Transverse colon (tissue), 4 donors: Measurements from ENCODE around the gene TNS3. TPM values are rescaled to one million over a fixed set of nuclear protein-coding genes. Genes with fewer than 3 reads are reported as not detected.

Source experiments
- DNase-seq: peaks from one replicate; pipeline ENCODE4 v3.0.0-alpha.2; 2019
- H3K27ac ChIP-seq, 4 donors: fragments of 200-600 bp; sonication (generic); 2 replicates each; pipeline ENCODE4 v1.5.1; 2016 to 2018; ENCODE audit warnings: inconsistent platforms in 4 of 4
- H3K27me3 ChIP-seq: fragments of 200-600 bp; sonication (generic); 2 replicates; pipeline ENCODE4 v1.5.1; 2017; ENCODE audit warnings: inconsistent platforms
- H3K36me3 ChIP-seq, 4 donors: fragments of 200-600 bp; sonication (generic); 2 replicates each; pipeline ENCODE4 v1.5.1; 2017 to 2019; ENCODE audit warnings: inconsistent platforms in 4 of 4
- H3K4me1 ChIP-seq, 4 donors: fragments of 200-600 bp; sonication (generic); 2 replicates each; pipeline ENCODE4 v1.5.1; 2017 to 2020; ENCODE audit warnings: inconsistent platforms in 4 of 4
- H3K4me3 ChIP-seq, 4 donors: fragments of 200-600 bp; sonication (generic); 1 replicate in 1 of 4; 2 replicates in 3 of 4; pipeline versions ENCODE4 v1.5.1 to v1.6.1; 2017 to 2019; ENCODE audit warnings: inconsistent platforms in 4 of 4
- H3K9me3 ChIP-seq, 2 donors: fragments of 200-600 bp; sonication (generic); 2 replicates each; pipeline ENCODE4 v1.5.1; 2017 to 2019; ENCODE audit warnings: inconsistent platforms in 2 of 2
- EP300 ChIP-seq: sonication (generic); formaldehyde crosslinking; IDR thresholded peaks from one replicate; pipeline ENCODE4 v1.6.1; 2017; ENCODE audit warnings: antibody characterized with exemption, low read depth
- POLR2A ChIP-seq: fragments of 450-650 bp; IDR thresholded peaks from one replicate; pipeline ENCODE4 v1.6.1; 2016; ENCODE audit warnings: antibody characterized with exemption, mild to moderate bottlenecking, moderate library complexity
- POLR2AphosphoS5 ChIP-seq, 3 donors: sonication (generic); formaldehyde crosslinking; IDR thresholded peaks; one replicate each; pipeline ENCODE4 v1.6.1; 2016; ENCODE audit warnings: antibody characterized with exemption in 3 of 3
- WGBS, 2 donors: methylation state at CpG; one replicate each; pipeline ENCODE4 v1.1.5; 2018; ENCODE audit warnings: low coverage in 1 of 2; 5-methylcytosine and 5-hydroxymethylcytosine counted together
- in situ Hi-C, 4 donors: fragments of 200-750 bp; cut with MboI; loops; one replicate each; pipeline versions ENCODE4 v1.15.0 to v1.15.1; 2017; ENCODE audit warnings: low sequenced_read_pairs in 3 of 4, low pct_ligation_motif_present in 1 of 4, low pct_unique_long_range_greater_than_20kb in 1 of 4
- intact Hi-C: fragments of 100-400 bp; cut with DNase I; formaldehyde crosslinking; loops from one replicate; pipeline ENCODE4 v1.15.1; 2023; ENCODE audit warnings: low total_unique reads
- total RNA-seq, 4 donors: library from RNA; depleted of rRNA; stranded (reverse); fragments of >200 nt; gene quantifications; one replicate each; pipeline ENCODE4 v1.1.0, GENCODE V29; 2016
- TF ChIP-seq, protein P1 (sequence below), 5 experiments: fragments of 200-600 bp in 3 of 5; fragments of 450-650 bp in 2 of 5; sonication (generic) in 3 of 5; IDR thresholded peaks; 1 replicate in 2 of 5; 2 replicates in 3 of 5; pipeline ENCODE4 v1.5.1; 2016 to 2017; ENCODE audit warnings: antibody characterized with exemption in 5 of 5, inconsistent platforms in 3 of 5, mild to moderate bottlenecking in 2 of 5, moderate library complexity in 1 of 5

TNS3 gene
- total RNA-seq, 4 donors from 2014 or later = 58.5 to 104 (median 72.7) TPM

DNA sequence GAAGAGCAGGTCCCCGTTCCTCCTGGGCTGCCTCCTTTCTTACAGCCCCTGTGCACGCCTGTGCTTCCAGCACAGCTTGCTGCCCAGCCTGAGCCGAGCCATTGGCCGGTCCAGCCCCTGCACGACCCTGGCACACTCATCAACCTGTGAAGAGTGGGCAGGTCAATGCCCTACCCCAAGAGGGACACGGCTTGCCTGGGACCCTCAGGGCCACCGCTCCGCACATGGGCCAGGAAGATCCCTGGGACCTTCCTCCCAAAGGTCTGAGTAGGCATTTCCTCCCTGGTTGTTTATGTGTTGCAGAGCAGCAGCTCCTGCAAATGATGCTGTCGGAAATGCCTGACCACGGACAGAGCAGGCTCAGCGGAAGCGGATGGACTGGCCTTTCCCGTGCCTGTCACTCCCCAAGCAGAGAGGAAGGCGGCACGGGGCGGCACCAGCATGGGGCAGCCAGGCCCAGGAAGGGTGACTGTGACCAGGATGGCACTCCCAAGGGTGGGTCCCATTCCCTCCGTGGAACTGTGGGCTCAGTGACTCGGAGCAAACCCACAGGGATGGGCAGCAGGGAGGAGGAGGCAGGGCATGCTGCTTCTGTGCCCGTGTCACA lies 252.5 kb downstream of the TNS3 start:
- intact Hi-C loops (no loop called here), in situ Hi-C loops (no loop called here)
- 77% methylated on average over 19 of the region's 19 CpGs; no CpG with 5 or more reads in 1 of the 2 donors for WGBS, 2 donors
- DNase-seq = peak; percentile 25
- Histone ChIP-seq H3K27ac (peak overlapping the region; percentile 60 to 88 (median 83)), H3K9me3 (no peaks in the 10 kb centered on the region), H3K36me3 (no peaks in the 10 kb centered on the region), H3K4me3 (no peak overlapping the region), H3K4me1 (peaks cover 32 to 62% (median 46%) of the 10 kb centered on the region in 4 donors), H3K27me3 (no peaks in the 10 kb centered on the region)
- TF ChIP-seq POLR2AphosphoS5 (IDR thresholded peaks at IDR 0.05) (peak in 1 of 3 donors; percentile 21), EP300 (no peak)

DNA sequence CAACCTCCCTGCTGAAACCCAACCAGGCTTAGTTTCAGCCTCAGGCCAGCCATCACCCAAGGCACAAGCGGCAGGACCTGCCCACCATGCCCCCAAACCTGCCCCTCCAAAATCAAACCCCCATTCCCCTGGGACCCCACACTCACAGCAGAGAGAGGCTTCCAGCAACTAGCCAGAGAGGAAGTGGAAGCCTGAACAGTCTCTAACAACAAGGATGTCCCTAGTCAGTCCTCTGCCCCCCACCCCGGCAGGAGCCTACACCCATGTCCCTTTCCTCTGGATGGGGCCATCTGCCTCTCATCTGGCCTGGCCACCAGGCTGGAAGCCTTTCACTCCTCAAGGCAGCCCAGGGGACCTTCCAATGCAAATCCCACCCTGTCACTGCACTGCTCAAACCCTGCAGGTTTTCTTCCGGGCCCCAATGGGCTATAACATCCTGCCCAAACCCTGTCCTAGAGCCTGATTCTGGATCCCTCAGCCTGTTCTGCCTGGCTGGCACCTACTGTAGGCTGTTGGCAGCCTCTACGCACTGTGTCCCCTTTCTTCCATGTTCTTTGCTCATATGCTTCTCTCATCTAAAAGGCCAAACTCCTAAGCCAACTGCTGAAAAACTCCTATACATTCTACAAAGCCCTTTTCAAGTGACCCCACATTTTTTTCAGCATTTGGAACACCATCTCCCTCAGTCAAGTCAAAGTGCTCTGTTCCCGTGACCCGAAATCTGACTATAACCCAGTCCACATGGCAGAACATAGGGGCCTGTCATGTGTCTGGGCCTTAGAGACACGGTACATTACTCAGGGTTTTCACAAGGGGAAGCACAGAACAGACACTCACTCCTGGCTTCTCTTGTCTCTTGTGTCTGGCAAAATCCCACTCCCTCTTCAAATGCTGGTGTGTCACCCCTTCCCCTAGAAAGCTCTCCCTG lies 253.3 kb downstream of the TNS3 start:
- H3K4me1 ChIP-seq = peaks cover 26 to 56% (median 43%) of the 10 kb centered on the region in 4 donors
- no peak for TF ChIP-seq EP300
- TF ChIP-seq POLR2A = no peak
- TF ChIP-seq POLR2AphosphoS5 (IDR thresholded peaks at IDR 0.05) = no peak
- TF ChIP-seq, protein P1, sequence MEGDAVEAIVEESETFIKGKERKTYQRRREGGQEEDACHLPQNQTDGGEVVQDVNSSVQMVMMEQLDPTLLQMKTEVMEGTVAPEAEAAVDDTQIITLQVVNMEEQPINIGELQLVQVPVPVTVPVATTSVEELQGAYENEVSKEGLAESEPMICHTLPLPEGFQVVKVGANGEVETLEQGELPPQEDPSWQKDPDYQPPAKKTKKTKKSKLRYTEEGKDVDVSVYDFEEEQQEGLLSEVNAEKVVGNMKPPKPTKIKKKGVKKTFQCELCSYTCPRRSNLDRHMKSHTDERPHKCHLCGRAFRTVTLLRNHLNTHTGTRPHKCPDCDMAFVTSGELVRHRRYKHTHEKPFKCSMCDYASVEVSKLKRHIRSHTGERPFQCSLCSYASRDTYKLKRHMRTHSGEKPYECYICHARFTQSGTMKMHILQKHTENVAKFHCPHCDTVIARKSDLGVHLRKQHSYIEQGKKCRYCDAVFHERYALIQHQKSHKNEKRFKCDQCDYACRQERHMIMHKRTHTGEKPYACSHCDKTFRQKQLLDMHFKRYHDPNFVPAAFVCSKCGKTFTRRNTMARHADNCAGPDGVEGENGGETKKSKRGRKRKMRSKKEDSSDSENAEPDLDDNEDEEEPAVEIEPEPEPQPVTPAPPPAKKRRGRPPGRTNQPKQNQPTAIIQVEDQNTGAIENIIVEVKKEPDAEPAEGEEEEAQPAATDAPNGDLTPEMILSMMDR (IDR thresholded peaks at IDR 0.05) = no peak
- intact Hi-C loops (no loop called here), in situ Hi-C loops (no loop called here)
- H3K4me3 ChIP-seq = peak overlapping the region in 2 of 4 donors; percentile 17 to 28
- DNase-seq = no peak
- peak overlapping the region; percentile 60 to 88 (median 83) for H3K27ac ChIP-seq
- H3K27me3 ChIP-seq = no peaks in the 10 kb centered on the region
- no peaks in the 10 kb centered on the region for H3K9me3 ChIP-seq
- WGBS, 2 donors = 74 to 87% methylated on average over 3 to 7 of the region's 7 CpGs
- H3K36me3 ChIP-seq = no peaks in the 10 kb centered on the region

DNA sequence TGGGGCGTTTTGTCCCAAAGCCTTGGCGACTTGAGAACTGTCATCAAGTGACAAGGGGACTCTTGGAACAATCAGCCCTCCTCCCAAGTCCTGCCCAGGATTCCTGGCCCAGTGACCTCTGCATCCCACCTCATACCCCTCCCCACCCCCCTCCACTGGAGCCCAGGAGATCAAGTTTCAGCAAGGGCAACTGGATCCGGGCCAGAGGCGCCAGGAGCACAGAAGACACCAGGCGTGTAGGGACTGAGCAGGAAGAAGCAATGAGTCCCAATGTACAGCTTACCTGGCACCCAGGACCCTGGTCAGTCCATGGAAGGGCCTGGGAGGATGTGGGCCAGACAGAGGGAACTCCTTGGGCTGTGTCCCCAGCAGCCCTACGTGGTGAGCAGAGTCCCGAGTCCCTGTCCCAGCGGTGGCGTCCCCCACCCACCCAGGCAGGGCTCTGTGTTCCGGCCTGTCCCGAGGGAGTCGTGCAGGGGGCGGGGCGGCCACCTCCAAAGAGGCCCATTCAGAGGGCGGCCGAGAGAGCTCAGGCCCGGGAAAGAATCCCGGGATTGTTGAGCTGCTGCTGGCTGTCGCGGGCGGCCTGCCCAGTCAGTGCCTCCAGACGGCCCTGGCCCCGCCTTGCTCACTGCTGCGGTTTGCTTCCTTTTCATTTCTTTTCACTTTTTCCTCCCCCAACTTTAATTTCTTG lies 254.1 kb downstream of the TNS3 start:
- peaks cover 26 to 47% (median 37%) of the 10 kb centered on the region in 4 donors for H3K4me1 ChIP-seq
- H3K4me3 ChIP-seq = peak overlapping the region in 2 of 4 donors; percentile 17 to 28
- H3K27me3 ChIP-seq = no peaks in the 10 kb centered on the region
- TF ChIP-seq, protein P1 (IDR thresholded peaks at IDR 0.05) = no peak
- peak in 2 of 3 donors; percentile 35 to 41 for TF ChIP-seq POLR2AphosphoS5 (IDR thresholded peaks at IDR 0.05)
- no peak for TF ChIP-seq EP300
- TF ChIP-seq POLR2A = no peak
- H3K27ac ChIP-seq = peak overlapping the region; percentile 60 to 88 (median 83)
- H3K36me3 ChIP-seq = no peaks in the 10 kb centered on the region
- WGBS, 2 donors = 31 to 40% methylated on average over 1 to 16 of the region's 24 CpGs
- in situ Hi-C loops = no loop called here
- H3K9me3 ChIP-seq = no peaks in the 10 kb centered on the region
- DNase-seq = peak; percentile 79
- intact Hi-C loops = no loop called here

DNA sequence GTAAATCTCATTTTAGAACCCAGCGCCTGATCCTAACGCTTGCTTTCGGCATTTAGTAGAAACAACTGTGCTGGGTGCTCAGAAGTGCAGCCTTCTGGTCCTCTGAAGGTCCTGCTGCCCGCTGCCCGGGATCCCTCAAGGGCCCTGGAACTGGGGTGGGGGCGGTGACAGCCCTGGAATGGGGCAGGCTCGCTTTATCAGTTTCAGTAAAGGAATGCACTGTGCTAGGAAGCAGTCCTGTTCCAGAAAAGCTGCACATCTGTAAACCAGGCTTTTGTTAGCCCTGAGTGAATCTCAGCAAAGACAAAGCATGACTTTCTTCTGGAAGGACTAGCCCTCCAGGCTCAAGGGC lies 254.6 kb downstream of the TNS3 start:
- intact Hi-C loops = no loop called here
- 50 to 80% methylated on average over 3 to 7 of the region's 7 CpGs for WGBS, 2 donors
- peaks cover 26 to 47% (median 35%) of the 10 kb centered on the region in 4 donors for H3K4me1 ChIP-seq

More for the DNA sequence above, 254.6 kb downstream of the TNS3 start:
- in situ Hi-C loops = no loop called here
- Histone ChIP-seq H3K4me3 (peak overlapping the region in 1 of 4 donors; percentile 17), H3K27ac (peak overlapping the region; percentile 60 to 88 (median 83)), H3K9me3 (no peaks in the 10 kb centered on the region), H3K27me3 (no peaks in the 10 kb centered on the region), H3K36me3 (no peaks in the 10 kb centered on the region)
- no peak for DNase-seq
- TF ChIP-seq POLR2AphosphoS5 (IDR thresholded peaks at IDR 0.05) = no peak
- no peak for TF ChIP-seq POLR2A
- TF ChIP-seq, protein P1 (IDR thresholded peaks at IDR 0.05) = no peak
- TF ChIP-seq EP300 = no peak
